GM18951 (cell line): ENCODE results near the gene ELMO1.

Experiments
- POLR2A ChIP-seq: IDR thresholded peaks from 4 replicates; pipeline ENCODE4 v1.6.1; 2011; ENCODE audit warnings: mild to moderate bottlenecking; ENCODE audit not compliant: insufficient read length, insufficient read depth; ENCODE audit errors: extremely low read depth
- in situ Hi-C: fragments of 300-500 bp; cut with MboI; formaldehyde crosslinking; loops from one replicate; pipeline ENCODE4 v1.12.0; 2022; ENCODE audit warnings: low sequenced_read_pairs, mixed read lengths, inconsistent platforms; ENCODE audit not compliant: unreplicated experiment

The ELMO1 gene

DNA sequence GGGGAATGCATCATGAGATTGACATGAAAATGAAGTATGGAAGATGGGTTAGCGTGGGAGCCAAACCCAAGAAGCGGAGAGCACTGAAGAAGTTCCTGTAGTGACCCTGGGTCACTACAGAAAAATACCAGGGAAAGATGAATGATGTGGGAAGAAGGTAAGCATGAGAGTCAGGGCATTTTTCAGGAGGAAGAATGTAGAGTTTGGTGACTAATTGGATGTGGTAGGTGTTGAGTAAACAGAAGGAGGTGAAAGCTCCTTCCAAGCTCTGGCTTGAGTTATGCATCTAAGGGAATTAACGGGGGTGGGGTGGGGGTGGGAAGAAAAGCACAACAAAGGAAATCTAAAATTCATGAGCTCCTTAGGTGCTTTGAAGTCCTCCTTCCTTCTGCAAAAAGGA lies 486.3 kb downstream of the ELMO1 start:
- no peak for TF ChIP-seq POLR2A
- in situ Hi-C loops: no loop called here

- in situ Hi-C loops: no loop called here
- TF ChIP-seq POLR2A: no peak
Measured at GRCh38 chr7:36961693-36962092, 487.0 kb downstream of the ELMO1 start.

DNA sequence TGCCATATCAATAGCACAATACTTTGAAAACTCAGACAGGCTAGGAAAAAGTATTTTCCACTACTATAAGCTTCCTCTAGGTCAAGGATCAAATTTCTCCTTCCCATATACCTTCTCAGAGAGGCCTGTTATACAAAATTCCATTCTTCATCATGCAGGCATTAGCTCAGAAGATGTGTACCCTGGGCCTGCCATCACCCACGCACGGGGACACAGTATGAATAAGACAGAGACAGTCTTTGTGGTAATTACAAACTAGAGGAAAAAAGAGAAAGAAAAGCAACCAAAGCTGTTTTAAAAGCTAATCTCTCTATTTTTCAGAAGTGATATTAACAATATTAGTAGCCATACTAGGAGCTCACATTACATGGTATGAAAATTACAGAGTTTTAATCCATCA lies 487.6 kb downstream of the ELMO1 start:
- in situ Hi-C loops: no loop called here
- TF ChIP-seq POLR2A: no peak

GRCh38 chr7:36960105-36960504 lies 488.6 kb downstream of the ELMO1 start:
- no peak for TF ChIP-seq POLR2A
- in situ Hi-C loops: no loop called here

GRCh38 chr7:36958111-36958733 lies 490.4 kb downstream of the ELMO1 start:
- in situ Hi-C loops: no loop called here
- no peak for TF ChIP-seq POLR2A

DNA sequence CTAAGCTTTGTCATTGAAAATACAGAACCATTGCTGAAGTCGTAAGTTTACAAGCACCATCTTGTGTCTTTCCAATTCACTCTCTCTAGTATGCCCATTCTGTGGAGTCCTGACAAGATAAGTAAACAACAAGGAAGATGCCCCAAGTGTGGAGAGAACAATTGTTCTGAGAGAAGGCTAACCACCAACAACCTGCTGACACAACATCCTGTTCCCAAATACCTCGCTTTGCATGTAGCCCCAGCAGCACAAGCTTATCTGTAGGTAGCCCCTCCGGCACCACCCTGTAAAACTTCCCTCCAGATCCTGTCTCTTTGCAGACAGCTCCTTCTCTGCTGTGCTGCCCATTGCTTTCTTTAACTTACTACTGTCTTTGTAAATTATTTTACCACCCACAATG lies 491.0 kb downstream of the ELMO1 start:
- no peak for TF ChIP-seq POLR2A
- in situ Hi-C loops: no loop called here

- TF ChIP-seq POLR2A: no peak
- in situ Hi-C loops: no loop called here
Measured at GRCh38 chr7:36956814-36957213, 491.9 kb downstream of the ELMO1 start.

- TF ChIP-seq POLR2A: no peak
- in situ Hi-C loops: no loop called here
Measured at GRCh38 chr7:36955456-36956129, 493.1 kb downstream of the ELMO1 start.

DNA sequence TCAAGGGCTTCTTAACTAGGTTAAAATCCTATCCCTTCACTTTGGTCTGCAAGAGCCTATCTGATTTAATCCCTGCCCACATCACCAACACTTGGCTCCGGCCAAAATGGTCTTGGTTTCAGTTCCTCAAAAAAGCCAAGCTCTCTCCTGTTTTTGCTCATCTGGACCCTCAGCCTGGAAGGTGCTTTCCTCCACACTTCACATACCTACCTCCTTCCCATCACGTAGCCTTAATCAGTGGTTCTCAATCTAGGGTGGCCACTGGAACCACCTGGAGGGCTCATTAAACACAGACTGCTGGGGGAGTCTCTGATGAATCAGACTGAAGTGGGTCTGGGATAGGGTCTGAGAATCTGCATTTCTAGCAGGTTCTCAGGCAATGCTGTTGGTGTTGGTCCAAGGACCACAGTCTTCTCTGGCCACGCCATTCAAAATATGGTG lies 497.4 kb downstream of the ELMO1 start:
- no peak for TF ChIP-seq POLR2A
- in situ Hi-C loops: no loop called here

DNA sequence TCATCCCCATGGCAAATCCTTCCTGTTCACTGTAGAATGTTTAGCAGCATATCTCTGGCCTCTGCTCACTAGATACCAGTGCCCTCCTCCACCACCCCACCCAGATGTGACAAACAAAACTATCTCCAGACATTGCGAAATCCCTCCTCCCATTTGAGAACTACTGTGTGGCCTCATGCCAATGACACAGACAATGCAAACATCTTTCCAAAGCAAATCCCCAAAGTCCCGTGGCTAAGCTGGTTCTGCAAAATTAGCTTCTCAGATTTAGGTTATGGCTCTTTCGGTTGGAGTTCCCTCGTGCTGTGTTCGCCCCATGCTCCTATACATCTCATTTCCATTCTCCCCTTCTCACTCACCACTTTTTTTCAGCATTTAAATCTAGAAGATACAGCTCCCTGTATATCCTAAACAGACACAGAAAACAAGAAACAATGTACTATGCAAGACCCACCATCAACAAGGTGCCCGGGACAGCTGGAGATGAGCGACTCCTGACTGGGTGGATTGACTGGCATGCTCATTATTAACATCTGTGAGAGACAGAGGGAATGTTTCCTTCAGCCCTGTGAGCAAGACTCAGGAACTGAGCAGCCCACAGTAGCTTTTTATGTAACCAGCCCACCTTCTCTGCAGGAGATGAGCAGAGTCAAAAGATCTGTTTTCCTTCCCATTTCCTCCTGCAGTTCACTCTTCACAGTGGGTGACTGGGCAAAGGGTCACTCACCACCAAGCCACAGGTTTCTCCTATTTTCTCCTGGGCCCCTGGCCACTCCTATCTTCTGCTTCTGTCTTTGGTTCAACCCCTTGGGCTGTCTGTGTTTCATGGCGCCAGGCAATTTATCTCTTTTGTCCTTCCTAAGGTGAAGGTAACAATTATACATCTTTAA lies 498.7 kb downstream of the ELMO1 start:
- TF ChIP-seq POLR2A: no peak
- in situ Hi-C loops: no loop called here

GRCh38 chr7:36946401-36946739 lies 502.3 kb downstream of the ELMO1 start:
- TF ChIP-seq POLR2A: no peak
- in situ Hi-C loops: no loop called here

GRCh38 chr7:36945612-36946400 lies 502.9 kb downstream of the ELMO1 start:
- in situ Hi-C loops: no loop called here
- no peak for TF ChIP-seq POLR2A

DNA sequence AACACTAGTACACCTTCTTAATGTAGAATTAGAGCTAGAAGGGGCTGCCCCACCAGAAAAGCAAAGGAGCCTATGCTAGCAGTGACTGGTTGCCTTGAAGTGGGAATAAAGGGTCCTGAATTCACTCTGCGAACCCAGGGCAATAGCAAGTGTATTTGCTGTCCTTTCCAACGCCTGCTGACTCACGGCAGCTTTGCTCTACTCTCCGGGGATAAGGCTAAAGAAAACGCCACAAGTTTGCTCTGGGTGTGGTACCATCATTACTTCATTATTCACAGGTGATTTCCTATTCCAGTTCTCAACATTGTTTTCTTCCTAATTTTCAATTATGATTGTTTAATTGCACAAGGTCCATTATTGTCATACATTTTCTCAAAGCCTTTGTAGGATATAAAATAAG lies 503.8 kb downstream of the ELMO1 start:
- in situ Hi-C loops: no loop called here
- no peak for TF ChIP-seq POLR2A
